BLaER1 treated with 17β-estradiol and CSF1 and Interleukin-3, amounts not matched to agents 10 nM and 100 nM (cell line): ENCODE data around the gene SSBP2.

Experiments used
- H3K27ac ChIP-seq, 11 experiments: shearing (Covaris generic); formaldehyde crosslinking; 2 replicates each; pipeline ENCODE4 v1.8.1; 2022
- H3K27me3 ChIP-seq, 11 experiments: shearing (Covaris generic); formaldehyde crosslinking; 2 replicates each; pipeline ENCODE4 v1.8.1; 2022
- H3K36me3 ChIP-seq, 11 experiments: shearing (Covaris generic); formaldehyde crosslinking; 2 replicates each; pipeline ENCODE4 v1.8.1; 2022
- H3K4me1 ChIP-seq, 10 experiments: shearing (Covaris generic); formaldehyde crosslinking; 2 replicates each; pipeline ENCODE4 v1.8.1; 2022
- H3K4me2 ChIP-seq, 11 experiments: shearing (Covaris generic); formaldehyde crosslinking; 2 replicates each; pipeline ENCODE4 v1.8.1; 2022
- H3K4me3 ChIP-seq, 10 experiments: shearing (Covaris generic); formaldehyde crosslinking; 2 replicates each; pipeline ENCODE4 v1.8.1; 2022
- H3K9ac ChIP-seq, 11 experiments: shearing (Covaris generic); formaldehyde crosslinking; 2 replicates each; pipeline ENCODE4 v1.8.1; 2022
- H3K9me3 ChIP-seq, 11 experiments: shearing (Covaris generic); formaldehyde crosslinking; replicated peaks in 1 of 11; 2 replicates each; pipeline ENCODE4 v1.8.1; 2022
- H4K20me1 ChIP-seq, 11 experiments: shearing (Covaris generic); formaldehyde crosslinking; 2 replicates each; pipeline ENCODE4 v1.8.1; 2022
- Cebpa-rat ChIP-seq, 11 experiments: shearing (Covaris generic); IDR thresholded peaks; 2 replicates each; pipeline ENCODE4 v1.8.1; 2022

SSBP2 gene

GRCh38 chr5:81762401-81762800 lies 11.5 kb upstream of the SSBP2 start:
- Histone ChIP-seq H4K20me1 (no peaks in the 10 kb centered on the region), H3K4me2 (peak overlapping the region in 3 of 11 experiments; percentile 71 to 81 (median 78); a peak in 6 of 22 replicates), H3K27ac (peak overlapping the region in 1 of 11 experiments; percentile 88; a peak in 1 of 22 replicates), H3K4me3 (no peak overlapping the region), H3K27me3 (no peaks in the 10 kb centered on the region), H3K4me1 (peaks cover 16 to 71% (median 27%) of the 10 kb centered on the region in 10 experiments), H3K9me3 (0 out of 22 replicates have a peak, but pooled peaks cover 0 to 6% (median 0%) of the 10 kb centered on the region in 11 experiments), H3K9ac (no peak overlapping the region), H3K36me3 (no peaks in the 10 kb centered on the region)
- TF ChIP-seq Cebpa-rat (IDR thresholded peaks at IDR 0.05) = no peak

- TF ChIP-seq Cebpa-rat (IDR thresholded peaks at IDR 0.05) = no peak
- peak overlapping the region in 3 of 11 experiments; percentile 71 to 81 (median 78); a peak in 6 of 22 replicates for H3K4me2 ChIP-seq
- no peaks in the 10 kb centered on the region for H3K27me3 ChIP-seq
- no peak overlapping the region for H3K9ac ChIP-seq
- H4K20me1 ChIP-seq = no peaks in the 10 kb centered on the region
- H3K4me3 ChIP-seq = no peak overlapping the region
- no peaks in the 10 kb centered on the region for H3K36me3 ChIP-seq
- peak overlapping the region in 3 of 11 experiments; percentile 25 to 88 (median 86); a peak in 4 of 22 replicates for H3K27ac ChIP-seq
- H3K9me3 ChIP-seq = 0 out of 22 replicates have a peak, but pooled peaks cover 0 to 6% (median 0%) of the 10 kb centered on the region in 11 experiments
- H3K4me1 ChIP-seq = peaks cover 16 to 71% (median 27%) of the 10 kb centered on the region in 10 experiments
These were observed 11.1 kb upstream of the SSBP2 start for GRCh38 chr5:81761970-81762369.

GRCh38 chr5:81761270-81761669 lies 10.4 kb upstream of the SSBP2 start:
- no peak overlapping the region for H3K4me3 ChIP-seq
- no peaks in the 10 kb centered on the region for H4K20me1 ChIP-seq
- 0 out of 22 replicates have a peak, but pooled peaks cover 0 to 6% (median 0%) of the 10 kb centered on the region in 11 experiments for H3K9me3 ChIP-seq
- peak overlapping the region in 5 of 11 experiments; percentile 57 to 81 (median 74); a peak in 8 of 22 replicates for H3K4me2 ChIP-seq
- H3K27ac ChIP-seq = peak overlapping the region in 3 of 11 experiments; percentile 78 to 88 (median 86); a peak in 5 of 22 replicates
- no peaks in the 10 kb centered on the region for H3K27me3 ChIP-seq
- peak overlapping the region in 2 of 11 experiments; percentile 6 to 16; a peak in 2 of 22 replicates for H3K9ac ChIP-seq
- H3K36me3 ChIP-seq = no peaks in the 10 kb centered on the region
- H3K4me1 ChIP-seq = peaks cover 16 to 74% (median 27%) of the 10 kb centered on the region in 10 experiments
- TF ChIP-seq Cebpa-rat (IDR thresholded peaks at IDR 0.05) = no peak

GRCh38 chr5:81760521-81760920 lies 9.6 kb upstream of the SSBP2 start:
- Histone ChIP-seq H3K27ac (peak overlapping the region in 3 of 11 experiments; percentile 78 to 88 (median 86); a peak in 7 of 22 replicates), H4K20me1 (no peaks in the 10 kb centered on the region), H3K9me3 (0 out of 22 replicates have a peak, but pooled peaks cover 0 to 6% (median 0%) of the 10 kb centered on the region in 11 experiments), H3K4me3 (no peak overlapping the region), H3K4me1 (peaks cover 16 to 81% (median 27%) of the 10 kb centered on the region in 10 experiments), H3K27me3 (no peaks in the 10 kb centered on the region), H3K4me2 (peak overlapping the region in 8 of 11 experiments; percentile 31 to 81 (median 74); a peak in 12 of 22 replicates), H3K36me3 (no peaks in the 10 kb centered on the region), H3K9ac (peak overlapping the region in 2 of 11 experiments; percentile 16 to 66; a peak in 1 of 22 replicates)
- TF ChIP-seq Cebpa-rat (IDR thresholded peaks at IDR 0.05) = no peak

- H3K9me3 ChIP-seq = 0 out of 22 replicates have a peak, but pooled peaks cover 0 to 6% (median 0%) of the 10 kb centered on the region in 11 experiments
- peaks cover 16 to 86% (median 27%) of the 10 kb centered on the region in 10 experiments for H3K4me1 ChIP-seq
- H3K4me3 ChIP-seq = peak overlapping the region in 6 of 10 experiments; percentile 2 to 48 (median 36); a peak in 10 of 20 replicates
- H3K36me3 ChIP-seq = no peaks in the 10 kb centered on the region
- peak overlapping the region; percentile 36 to 81 (median 74) for H3K4me2 ChIP-seq
- TF ChIP-seq Cebpa-rat (IDR thresholded peaks at IDR 0.05) = no peak
- no peaks in the 10 kb centered on the region for H4K20me1 ChIP-seq
- no peaks in the 10 kb centered on the region for H3K27me3 ChIP-seq
- H3K27ac ChIP-seq = peak overlapping the region in 9 of 11 experiments; percentile 39 to 88 (median 70); a peak in 17 of 22 replicates
- H3K9ac ChIP-seq = peak overlapping the region in 6 of 11 experiments; percentile 38 to 75 (median 67); a peak in 12 of 22 replicates
These were observed 8.7 kb upstream of the SSBP2 start for GRCh38 chr5:81759632-81760005.

- Histone ChIP-seq H4K20me1 (no peaks in the 10 kb centered on the region), H3K27ac (no peak overlapping the region), H3K4me3 (no peak overlapping the region), H3K9ac (no peak overlapping the region), H3K36me3 (no peaks in the 10 kb centered on the region), H3K27me3 (no peaks in the 10 kb centered on the region), H3K4me2 (no peak overlapping the region), H3K4me1 (peaks cover 17 to 77% (median 29%) of the 10 kb centered on the region in 10 experiments), H3K9me3 (0 out of 22 replicates have a peak, but pooled peaks cover 0 to 6% (median 0%) of the 10 kb centered on the region in 11 experiments)
- no peak for TF ChIP-seq Cebpa-rat (IDR thresholded peaks at IDR 0.05)
These were observed 6.5 kb upstream of the SSBP2 start for GRCh38 chr5:81757404-81757803.

- H3K4me3 ChIP-seq = no peak overlapping the region
- H4K20me1 ChIP-seq = no peaks in the 10 kb centered on the region
- H3K9ac ChIP-seq = no peak overlapping the region
- H3K27me3 ChIP-seq = no peaks in the 10 kb centered on the region
- 0 out of 22 replicates have a peak, but pooled peaks cover 0 to 6% (median 0%) of the 10 kb centered on the region in 11 experiments for H3K9me3 ChIP-seq
- H3K36me3 ChIP-seq = no peaks in the 10 kb centered on the region
- no peak for TF ChIP-seq Cebpa-rat (IDR thresholded peaks at IDR 0.05)
- H3K4me2 ChIP-seq = peak overlapping the region in 2 of 11 experiments; percentile 40 to 41; a peak in 2 of 22 replicates
- H3K27ac ChIP-seq = no peak overlapping the region
- peaks cover 25 to 71% (median 32%) of the 10 kb centered on the region in 10 experiments for H3K4me1 ChIP-seq
These were observed 5.1 kb upstream of the SSBP2 start for GRCh38 chr5:81756016-81756415.

- Histone ChIP-seq H3K4me1 (peaks cover 20 to 64% (median 26%) of the 10 kb centered on the region in 10 experiments), H3K4me2 (peak overlapping the region in 2 of 11 experiments; percentile 40 to 41; a peak in 4 of 22 replicates), H4K20me1 (no peaks in the 10 kb centered on the region), H3K4me3 (no peak overlapping the region), H3K36me3 (no peaks in the 10 kb centered on the region), H3K9ac (no peak overlapping the region), H3K27me3 (no peaks in the 10 kb centered on the region), H3K27ac (no peak overlapping the region), H3K9me3 (0 out of 22 replicates have a peak, but pooled peaks cover 0 to 6% (median 0%) of the 10 kb centered on the region in 11 experiments)
- TF ChIP-seq Cebpa-rat (IDR thresholded peaks at IDR 0.05) = no peak
These were observed 4.4 kb upstream of the SSBP2 start for GRCh38 chr5:81755320-81755719.

- H3K27ac ChIP-seq = no peak overlapping the region
- H4K20me1 ChIP-seq = peaks cover 0 to under 1% (median 0%) of the 10 kb centered on the region in 11 experiments; a peak in 2 of 22 replicates
- no peak overlapping the region for H3K4me3 ChIP-seq
- H3K4me2 ChIP-seq = no peak overlapping the region
- TF ChIP-seq Cebpa-rat (IDR thresholded peaks at IDR 0.05) = no peak
- H3K4me1 ChIP-seq = peaks cover 14 to 57% (median 19%) of the 10 kb centered on the region in 10 experiments
- no peaks in the 10 kb centered on the region for H3K36me3 ChIP-seq
- no peak overlapping the region for H3K9ac ChIP-seq
- 0 out of 22 replicates have a peak, but pooled peaks cover 0 to 6% (median 0%) of the 10 kb centered on the region in 11 experiments for H3K9me3 ChIP-seq
- H3K27me3 ChIP-seq = no peaks in the 10 kb centered on the region
These were observed 3.7 kb upstream of the SSBP2 start for GRCh38 chr5:81754621-81755020.
